ENCODE results near the gene OR1I1.
A peak's percentile ranks its signal among the peaks of the same experiment; 100 is the strongest.

Gene OR1I1

DNA sequence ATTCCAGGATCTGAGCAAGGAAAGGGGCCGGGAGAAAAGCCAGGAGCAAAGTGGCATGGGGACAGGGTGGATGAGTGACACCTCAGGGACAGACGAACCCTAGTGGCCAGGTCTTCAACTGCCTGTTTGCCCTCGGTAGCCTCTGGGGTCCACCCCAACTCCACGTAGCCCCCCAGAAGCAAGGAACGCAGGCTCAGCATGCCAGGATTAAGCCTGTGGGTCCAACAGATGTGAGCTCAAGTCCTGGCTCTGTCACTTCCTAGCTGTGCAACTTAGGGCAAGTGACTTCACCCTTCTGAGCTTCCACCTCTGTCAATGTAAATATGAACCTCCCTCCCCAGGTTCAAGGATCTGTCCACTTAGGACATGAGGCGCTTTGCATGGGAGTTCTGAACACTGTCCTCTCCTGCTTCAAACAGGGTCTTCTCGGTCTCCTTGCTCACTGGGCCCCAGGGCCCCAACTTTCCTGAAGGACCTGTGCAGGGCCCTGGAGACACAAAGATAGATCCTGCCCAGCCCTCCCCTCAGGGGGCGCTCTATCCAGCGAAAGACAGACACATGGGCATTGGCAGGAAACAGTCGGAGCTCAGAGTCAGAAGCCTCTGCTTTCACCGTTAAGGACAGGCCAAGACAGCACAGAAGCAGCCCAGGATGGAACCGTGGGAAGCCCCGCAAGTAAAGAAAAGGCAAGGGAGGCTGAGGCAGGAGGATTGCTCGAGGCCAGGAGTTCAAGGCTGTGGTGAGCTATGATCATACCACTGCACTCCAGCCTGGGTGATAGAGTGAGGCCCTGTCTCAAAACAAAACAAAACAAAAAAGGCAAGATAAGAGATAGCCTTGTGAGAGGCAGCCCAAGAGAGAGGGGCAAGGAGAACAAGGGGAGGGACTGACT is 38.4 kb downstream of the OR1I1 start:
- DNase-seq = no peak

DNA sequence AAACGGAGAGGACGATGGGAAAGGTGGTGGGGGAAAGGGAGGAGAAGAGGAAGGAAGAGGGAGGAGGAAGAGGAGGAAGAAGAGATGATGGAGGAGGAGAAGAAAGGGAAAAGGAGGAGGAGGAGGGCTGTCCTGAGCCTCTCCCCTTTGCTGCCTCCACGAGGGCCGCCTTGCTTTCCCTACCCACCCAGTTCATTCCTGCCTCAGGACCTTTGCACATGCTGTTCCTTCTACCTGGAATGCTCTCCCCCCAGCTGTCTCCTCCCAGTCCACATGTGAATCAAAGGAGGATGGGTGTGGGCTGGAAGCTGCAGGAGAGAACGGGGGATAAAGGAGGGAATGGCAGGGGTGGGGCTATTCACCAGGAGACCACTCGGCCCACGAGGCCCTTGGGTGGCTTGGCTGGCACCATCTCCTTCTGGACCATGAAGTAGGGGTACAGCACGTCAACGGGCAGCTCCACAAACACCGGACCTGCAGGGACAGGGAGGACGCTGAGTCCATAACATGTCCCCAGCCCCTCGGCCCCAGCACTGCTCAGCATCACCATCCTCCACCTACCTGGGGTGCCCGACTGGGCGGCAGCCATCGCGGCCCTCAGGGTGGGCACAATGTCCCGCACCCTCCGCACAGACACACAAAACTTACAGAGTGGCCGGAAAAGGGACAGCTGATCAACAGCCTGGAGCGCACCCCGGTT is 40.5 kb downstream of the OR1I1 start:
- no peak for DNase-seq

DNA sequence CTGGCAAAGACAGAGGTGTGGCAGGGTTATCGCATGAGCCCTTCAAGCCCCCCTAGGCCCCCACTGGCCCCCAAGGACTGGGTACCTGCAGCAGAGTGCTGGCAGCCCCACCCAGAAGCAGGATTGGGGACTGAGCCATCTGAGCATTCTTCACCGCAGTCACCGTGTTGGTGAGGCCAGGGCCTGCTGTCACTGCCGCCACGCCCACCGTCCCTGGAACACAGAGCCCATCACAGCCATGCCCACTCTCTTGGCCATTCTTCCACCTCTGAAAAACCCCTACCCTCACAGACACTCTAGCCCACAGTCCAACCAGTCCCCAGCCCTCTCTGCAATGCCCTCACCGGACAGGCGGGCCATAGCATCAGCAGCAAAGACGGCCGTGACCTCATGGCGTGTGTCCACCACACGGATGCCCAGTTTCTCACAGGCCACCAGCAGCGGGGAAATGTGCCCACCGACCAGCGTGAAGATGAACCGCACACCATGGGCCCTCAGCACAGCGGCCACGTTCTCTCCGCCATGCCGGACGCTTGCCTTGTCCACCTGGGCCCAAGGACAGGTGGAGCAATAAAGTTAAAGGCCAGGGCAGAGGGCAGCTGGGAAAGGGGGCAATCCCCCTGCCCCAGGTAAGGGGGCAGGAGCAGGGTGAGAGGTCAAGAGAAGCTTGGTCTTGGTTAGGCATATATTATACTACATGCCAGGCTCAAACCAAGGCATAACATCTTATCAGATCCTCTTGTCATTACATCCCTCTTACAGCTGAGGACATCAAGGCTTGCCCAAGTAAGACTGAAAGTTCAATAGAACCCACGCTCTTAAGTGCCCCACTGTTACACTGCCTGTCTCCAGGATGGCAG is 41.2 kb downstream of the OR1I1 start:
- DNase-seq = no peak

DNA sequence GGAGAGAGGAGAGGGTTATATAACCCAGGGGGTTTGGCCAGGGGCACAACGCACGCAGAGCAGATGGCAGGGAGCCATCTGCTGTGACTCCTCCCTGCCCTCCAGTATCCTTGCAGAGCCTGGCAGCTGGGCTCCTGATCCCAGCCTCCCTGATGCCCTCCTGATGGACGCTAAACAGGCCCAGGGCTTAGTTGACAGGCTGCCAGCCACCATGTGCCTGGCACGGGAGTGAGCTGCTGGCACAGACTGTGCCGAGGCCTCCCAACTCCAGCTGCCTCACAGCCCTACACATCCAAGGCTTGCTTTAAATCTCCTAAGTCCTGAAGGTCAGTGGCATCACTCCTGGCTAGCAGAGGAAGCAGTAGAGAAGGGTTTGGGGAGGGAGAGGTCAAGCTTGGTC is 41.9 kb downstream of the OR1I1 start:
- peak; percentile 70 for DNase-seq

DNA sequence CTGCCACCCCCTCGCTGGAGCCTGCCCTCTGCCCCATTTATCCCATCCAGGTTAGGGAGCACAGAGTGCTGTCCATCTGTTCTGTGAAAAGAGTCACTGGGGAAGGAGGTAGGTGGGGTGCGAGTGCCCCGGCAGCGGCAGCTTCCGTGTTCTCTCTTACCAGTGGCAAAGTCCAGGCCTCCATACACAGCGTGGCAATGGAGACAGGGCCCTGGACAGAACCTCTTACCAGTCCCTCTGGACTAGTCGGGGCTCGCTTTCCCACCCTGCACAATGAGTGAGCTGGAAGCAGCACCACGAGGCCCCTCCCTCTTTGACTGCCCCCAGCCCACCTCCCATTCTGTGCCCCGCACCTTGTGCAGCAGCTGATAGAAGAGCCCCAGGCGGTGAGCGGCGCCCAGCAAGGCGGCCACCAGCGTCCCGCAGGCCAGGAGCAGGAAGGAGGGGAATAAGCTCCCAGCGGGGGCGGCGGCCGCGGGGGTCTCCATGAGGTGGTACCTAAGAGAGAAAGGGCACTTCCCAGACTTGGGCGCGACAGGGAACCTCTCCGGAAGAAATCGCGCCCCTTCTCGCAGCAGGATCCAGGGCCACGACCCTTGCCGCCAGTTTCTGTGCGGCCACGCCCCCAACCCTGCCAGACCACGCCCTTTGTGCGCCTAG is 42.7 kb downstream of the OR1I1 start:
- no peak for DNase-seq

DNA sequence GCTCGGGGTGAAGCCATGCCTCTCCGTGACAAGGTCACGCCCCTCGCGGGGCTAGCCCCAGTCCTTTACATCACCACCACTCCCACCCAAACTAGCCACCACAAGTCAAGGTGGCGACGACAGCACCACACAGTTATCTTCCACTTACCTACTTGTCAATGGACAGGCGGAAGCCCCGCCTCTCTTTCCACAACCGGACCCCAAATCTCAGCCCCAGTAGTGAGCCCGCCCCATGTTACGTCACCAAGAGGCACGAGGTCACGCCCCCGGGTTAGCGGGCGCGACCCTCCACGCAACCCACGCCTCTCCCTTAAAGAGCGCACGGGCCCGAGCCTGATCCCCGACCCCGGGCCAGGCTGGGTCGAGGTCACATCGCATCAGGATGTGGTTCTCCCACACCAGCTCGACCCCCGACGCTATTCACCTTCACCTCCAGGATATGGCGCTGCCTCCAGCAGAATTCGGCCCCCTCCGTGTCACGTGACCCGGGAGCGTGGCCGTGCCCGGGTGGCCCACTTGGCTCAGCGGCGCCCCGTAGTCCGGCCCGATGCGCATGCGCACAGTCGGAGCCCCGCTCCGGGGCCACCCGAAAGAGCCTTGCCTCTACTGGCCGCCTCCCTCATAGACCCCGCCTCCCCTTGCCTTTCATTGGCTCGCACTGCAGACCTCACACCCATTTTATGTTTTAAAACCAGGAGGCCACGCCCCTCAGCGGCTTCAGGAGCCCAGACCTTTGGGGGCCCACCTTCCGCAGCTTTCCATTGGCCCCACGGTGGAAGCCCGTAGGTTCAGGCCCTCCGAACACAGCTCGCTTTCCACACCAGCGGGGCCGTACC is 43.4 kb downstream of the OR1I1 start:
- peak; percentile 98 for DNase-seq

DNA sequence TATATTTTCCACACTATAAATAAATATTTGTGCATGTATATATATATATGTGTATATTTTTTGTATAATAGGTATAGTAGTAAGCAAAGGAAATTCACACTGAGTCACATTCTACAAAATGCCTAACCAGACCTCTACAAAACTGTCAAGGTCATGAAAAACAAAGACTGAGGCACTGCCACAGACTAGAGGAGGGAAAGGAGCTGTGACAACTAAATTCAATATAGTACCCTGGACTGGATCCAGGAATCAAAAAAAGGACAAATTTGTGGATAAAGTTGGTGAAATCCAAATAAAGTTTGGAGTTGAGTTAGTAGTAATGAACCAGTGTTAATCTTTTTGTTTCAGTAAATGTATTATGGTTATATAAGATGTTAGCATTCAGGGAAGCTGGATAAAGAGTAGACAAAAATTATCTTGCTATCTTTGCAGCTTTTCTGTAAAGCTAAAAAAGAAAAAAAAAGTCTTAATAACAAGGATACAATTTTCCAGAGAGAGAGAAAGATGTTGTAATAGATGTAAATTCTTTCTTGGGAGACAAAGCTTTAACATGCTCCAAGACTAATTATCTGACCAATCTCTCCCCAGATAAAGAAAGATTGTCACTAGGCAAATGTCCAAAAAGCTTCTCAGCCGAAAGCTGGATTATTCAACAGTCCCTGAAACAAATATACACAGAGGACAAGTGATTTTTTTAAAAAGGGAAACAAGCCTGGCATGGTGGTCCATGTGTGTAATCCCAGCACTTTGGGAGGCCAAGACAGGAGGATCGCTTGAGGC is 44.3 kb downstream of the OR1I1 start:
- DNase-seq = no peak

DNA sequence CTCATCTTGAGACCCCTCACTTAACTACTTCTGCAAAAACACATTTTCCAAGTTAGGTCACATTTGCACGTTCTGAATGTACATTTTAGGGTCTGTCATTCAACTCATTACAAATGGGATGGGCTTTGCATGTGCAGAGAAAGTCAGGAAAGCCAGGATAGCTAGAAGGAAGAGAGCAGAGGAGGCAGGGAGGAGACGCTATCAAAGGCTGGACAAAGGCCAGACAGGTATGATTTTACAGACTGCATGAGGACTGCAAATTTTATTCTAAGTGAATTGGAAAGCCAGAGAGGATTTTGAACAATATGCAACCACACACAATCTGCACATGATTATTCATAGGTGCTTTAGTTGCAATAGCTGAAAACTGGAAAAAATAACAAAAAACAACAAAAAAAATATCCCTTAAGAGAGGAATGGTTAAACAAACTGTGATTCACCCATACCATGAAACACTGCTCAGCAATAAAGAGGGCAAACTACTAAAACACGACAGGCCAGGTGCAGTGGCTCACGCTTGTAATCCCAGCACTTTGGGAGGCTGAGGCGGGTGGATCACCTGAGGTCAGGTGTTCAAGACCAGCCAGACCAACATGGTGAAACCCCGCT is 46.3 kb downstream of the OR1I1 start:
- no peak for DNase-seq

DNA sequence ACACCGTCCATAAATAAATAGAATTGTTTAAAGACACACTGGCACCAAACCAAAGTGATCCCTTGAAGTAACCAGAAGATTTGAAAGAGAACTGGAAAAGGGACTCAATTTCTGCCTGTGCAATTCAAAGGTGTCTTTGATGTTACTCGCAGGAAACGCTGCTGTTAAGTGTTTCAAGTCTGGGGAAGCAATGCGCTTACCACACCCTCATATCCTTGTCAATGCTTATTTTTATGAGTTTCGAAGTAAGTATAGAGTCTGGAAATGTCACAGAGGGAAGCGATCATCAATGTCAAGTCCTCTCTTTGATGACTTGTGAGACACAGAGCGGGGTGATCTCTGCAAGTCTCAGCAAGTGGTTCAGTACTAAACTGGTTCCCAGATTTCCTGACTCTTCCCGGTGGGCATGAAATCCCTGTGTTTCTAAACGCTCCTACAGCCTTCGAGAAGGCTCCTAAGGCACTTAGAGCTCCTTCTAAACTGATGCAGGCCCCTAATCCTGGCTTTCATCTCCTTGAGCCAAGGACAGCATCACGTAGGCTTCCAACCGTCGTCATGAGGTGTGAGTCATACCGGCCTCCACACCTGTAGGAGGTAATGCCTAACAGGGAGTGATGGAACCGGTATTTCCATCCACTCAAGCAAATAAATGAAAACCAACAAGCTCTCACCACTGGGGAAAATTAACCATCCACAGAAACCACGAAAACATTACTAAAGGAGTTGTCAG is 48.0 kb downstream of the OR1I1 start:
- DNase-seq = no peak

DNA sequence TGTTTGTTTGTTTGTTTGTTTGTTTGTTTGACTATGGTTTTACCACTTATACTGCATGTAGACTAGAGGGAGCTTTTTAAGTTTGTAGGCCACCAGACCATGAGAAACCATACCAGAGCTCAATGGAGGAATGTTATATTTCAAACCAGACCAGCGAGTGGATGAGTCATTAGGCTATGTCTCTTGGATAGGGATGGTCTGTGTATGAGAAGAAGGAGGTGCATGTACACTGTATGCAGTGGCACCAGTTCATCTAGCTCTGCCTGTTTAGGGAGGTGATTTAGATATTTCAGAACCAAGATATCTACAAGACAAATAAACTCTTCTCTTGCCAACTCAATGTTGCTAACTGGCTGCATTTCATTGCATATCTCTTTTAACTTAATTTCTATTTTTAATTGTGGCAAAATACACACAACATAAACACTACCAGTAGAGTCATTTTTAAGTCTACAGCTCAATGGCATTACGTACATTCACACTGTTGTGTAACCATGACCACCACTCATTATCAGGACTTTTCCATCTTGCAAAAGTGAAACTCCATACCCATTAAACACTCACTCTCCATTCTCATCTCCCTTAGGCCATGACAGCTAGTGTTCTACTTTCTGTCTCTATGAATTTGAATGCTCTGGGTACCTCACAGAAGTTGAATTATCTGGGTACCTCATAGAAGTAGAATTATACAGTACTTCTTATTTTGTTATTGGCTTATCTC is 54.4 kb downstream of the OR1I1 start:
- DNase-seq = no peak

DNA sequence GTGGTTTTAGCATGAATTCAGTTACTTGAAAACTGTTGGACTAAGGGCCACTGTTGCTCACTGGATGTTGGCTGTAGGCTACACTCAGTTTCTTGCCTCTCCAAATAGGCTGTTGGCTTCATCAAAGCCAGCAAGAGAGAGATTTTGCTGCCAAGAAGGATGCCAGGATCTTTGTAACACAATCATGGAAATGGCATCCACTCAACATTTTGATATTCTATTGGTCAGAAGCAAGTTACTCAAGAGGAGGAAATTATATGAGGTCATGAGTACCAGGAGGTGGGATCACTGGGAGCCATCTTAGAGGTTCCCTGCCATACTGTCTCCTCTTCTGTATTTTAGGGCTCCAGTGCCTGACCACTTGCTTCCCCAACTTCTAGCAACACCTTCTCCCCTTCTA is 55.8 kb downstream of the OR1I1 start:
- DNase-seq = no peak

DNA sequence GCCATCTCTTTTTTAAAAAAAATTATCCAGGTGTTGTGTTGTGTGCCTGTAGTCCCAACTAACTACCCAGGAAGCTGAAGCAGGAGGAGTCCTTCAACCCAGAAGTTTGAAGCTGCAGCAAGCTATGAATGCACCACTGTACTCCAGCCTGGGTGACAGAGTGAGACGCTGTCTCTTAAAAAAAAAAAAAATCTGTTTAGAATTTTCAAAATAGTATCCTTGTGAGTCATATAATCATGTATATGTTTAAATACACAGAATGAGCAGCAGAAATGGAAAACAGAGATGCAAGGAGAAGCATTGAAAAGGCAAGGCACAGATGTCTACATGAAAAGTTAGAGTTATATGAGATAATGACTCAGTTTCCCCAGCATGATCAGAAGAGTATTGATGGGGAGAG is 56.4 kb downstream of the OR1I1 start:
- no peak for DNase-seq

DNA sequence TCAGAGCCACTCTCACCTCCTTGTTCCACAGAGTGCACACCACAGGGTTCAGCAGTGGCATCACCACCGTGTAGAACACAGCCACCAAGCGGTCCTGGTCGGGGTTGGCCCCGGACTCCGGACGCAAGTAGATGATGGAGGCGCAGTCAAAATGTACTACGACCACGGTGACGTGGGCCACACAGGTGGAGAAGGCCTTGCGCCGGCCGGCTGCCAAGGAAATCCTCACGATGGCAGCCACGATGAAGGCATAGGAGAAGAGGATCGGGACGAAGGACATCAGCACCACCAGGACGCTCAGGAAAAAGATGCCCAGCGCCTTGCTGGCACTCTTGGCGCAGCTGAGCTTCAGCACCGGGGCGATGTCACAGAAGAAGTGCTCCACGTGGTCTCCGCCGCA is 59.1 kb downstream of the OR1I1 start:
- DNase-seq = no peak

DNA sequence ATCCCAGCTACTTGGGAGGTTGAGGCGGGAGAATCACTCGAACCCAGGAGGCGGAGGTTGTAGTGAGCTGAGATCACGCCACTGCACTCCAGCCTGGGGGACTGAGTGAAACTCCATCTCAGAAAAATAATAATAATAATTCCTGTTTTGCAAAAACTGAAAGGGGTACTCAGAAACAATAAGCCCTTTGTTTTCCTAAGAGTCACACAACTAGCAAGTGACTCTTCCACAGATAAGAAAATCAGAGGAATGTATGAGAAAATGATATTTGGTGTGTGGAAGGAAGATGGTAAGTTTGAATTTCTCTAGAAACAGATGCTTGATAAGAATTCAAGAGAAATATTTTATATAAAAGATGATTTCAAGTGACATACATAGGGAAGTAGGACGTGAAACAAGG is 60.3 kb downstream of the OR1I1 start:
- DNase-seq = no peak
